ENCODE results near the gene ETNK2. TPM values are rescaled to one million over a fixed set of nuclear protein-coding genes. Genes with fewer than 3 reads are reported as not detected.
"Not testable (repeated sequence)": the region's sequence is repeated elsewhere in the genome, so short reads cannot be mapped to it uniquely, and the experiment has no call there.

The ETNK2 gene
- total RNA-seq, 1 donor from 2014 or later, result 4.6 TPM

DNA sequence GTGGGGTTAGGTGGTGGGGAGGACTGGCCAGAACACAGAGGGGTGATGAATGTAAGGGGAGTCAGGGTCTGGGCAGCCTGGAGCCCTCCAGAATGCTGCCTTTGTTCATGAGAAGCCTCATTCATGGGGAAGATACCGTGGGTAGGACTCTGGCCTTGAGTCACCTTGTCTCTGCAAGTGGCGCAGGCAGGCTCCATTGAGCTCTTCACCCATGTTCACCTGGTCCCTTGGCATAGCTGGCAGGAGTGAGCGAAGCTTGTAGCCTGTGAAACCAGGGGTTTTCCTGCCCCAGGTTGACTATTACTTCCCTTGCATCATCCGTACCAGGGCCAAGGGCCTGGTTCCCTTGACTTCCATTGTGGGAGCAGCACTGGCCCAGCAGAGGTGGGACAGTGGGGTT, 53.2 kb downstream of the ETNK2 start:
- no peak for DNase-seq

GRCh38 chr1:204096931-204097330, 54.9 kb downstream of the ETNK2 start:
- no peak for DNase-seq

- no peak for DNase-seq
These were observed 56.8 kb downstream of the ETNK2 start for GRCh38 chr1:204094856-204095634.

- no peak for DNase-seq
These were observed 57.5 kb downstream of the ETNK2 start for GRCh38 chr1:204094313-204094729.

DNA sequence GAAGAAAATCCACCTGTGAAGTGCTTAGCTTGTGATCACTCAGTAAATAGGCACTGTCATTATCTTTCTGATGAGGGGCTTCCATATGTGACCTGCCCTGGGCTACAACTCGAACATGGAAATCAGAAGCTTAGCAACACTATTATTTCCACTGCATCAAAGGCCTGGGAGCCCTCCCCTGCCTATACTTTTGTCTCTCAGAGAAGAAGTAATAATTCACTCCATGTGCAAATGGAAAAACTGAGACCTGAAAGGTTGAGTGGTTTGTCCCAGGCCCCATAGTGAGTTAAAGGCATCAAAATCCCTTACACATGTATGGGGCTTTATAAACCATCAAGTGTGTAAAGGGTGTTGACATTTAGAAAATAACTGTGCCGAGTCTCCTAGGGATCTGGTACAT, 58.1 kb downstream of the ETNK2 start:
- no peak for DNase-seq

DNA sequence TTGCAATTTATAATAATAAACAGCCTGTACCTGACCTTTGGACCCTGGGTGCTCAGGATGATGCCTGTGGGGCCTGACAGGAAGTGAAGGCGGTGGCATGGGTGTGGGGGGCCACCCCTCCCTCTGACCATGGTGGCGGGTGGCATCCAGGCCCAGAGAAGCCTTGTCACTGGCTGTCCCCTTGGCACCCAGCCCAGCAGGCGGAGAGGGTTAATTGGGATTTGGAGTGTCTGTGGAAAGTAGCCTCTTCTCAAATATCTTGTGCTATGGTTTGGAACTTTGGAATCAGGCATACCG, 58.5 kb downstream of the ETNK2 start:
- DNase-seq, result no peak

GRCh38 chr1:204092632-204093420, 59.0 kb downstream of the ETNK2 start:
- no peak for DNase-seq

DNA sequence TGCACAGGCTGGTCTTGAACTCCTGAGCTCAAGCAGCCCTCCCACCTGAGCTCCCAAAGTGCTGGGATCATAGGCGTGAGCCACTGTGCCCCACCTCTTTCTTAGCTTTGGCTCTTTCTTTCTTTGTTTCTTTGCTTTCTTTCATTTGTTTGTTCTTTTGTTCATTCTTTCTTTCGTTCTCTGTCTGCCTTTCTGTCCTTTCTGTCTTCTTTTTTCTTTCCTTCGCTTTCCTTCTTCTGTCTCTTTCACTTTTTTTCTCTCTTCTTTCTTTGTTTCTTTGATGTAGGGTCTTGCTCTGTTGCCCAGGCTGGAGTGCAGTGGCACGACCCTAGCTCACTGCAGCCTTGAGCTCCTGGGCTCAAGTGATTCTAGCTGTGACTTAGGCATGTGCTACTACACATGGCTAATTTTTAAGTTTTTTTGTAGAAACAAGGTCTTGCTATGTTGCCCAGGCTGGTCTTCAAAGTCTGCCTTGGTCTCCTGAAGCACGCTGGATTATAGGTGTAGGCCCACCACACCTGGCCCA, 60.0 kb downstream of the ETNK2 start:
- no peak for DNase-seq

GRCh38 chr1:204091066-204091465, 60.8 kb downstream of the ETNK2 start:
- no peak for DNase-seq

GRCh38 chr1:204090132-204090531, 61.7 kb downstream of the ETNK2 start:
- DNase-seq, result not testable (repeated sequence)

DNA sequence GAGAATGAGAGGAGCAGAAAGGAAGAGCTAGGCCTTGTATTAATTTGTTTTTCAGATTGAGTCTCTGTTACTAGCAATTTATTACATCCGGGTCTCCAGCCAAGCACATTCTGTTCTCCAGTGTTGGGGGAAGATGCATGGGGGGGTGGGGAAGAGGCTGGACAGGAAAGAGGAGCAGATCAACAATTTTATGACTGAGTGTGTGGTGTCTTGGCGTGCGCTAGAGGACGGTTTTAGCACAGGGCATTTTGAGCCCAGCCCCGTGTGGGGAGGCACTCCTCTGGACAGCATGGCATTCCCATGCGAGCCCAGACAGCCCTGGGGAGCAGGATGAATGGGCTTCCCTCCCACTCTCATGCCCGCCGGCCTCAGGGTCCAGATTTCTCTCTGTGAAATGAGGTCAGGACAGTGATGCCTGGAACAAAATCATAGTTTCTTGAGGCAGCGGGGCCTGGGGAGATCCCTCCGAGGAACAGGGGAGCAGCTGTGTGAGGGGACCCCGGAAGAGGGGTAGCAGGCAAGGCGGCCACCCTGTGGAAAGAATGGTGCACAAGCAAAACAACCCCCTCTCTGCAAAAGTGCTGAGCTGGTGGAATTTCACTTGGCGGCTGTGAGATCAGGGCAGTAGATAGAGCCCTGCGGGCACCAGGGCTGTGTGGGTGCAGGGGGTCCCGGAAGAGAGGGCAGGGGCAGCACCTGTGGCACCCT, 62.6 kb downstream of the ETNK2 start:
- DNase-seq, result no peak

GRCh38 chr1:204088596-204088995, 63.2 kb downstream of the ETNK2 start:
- DNase-seq, result no peak

- DNase-seq, result no peak
These were observed 63.8 kb downstream of the ETNK2 start for GRCh38 chr1:204087893-204088528.

GRCh38 chr1:204087181-204087892, 64.5 kb downstream of the ETNK2 start:
- DNase-seq, result no peak

DNA sequence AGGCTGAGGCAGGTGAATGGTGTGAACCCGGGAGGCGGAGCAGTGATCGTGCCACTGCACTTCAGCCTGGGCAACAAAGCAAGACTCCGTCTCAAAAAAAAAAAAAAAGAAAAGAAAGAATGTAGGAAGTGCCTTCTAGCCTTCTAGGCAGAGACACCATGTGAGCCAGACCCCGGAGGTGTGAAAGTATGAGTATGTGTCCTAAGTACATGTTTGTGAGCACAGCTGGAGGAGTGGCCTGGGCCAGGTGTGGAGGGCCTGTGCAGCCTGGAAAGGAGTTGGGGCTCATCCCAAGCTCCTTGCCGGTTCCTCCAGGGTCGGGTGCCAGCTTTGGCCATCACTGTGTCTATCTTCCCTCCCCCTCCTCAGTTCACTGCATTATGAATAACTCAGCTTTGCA, 66.0 kb downstream of the ETNK2 start:
- DNase-seq, result no peak

- no peak for DNase-seq
These were observed 67.5 kb downstream of the ETNK2 start for GRCh38 chr1:204084247-204084772.

DNA sequence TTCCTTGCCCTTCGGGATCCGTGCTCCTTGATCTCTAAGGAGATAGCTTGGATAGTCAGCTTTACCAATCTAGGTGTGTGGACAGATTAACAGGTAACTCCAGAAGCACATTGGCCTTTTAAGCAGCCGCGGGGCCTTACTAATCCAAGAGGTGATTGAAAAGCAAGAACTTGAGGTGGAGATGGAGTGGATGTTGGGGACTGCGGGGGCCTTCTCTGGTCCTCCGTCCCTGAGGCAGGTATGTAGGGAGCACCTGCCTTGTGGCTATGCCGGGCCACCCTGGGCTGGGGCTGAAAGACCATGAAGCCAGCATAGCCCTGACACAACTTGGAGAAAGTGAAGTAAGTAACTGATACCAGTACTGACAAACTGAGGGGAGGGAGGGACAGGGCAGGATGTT, 68.4 kb downstream of the ETNK2 start:
- DNase-seq, result no peak

DNA sequence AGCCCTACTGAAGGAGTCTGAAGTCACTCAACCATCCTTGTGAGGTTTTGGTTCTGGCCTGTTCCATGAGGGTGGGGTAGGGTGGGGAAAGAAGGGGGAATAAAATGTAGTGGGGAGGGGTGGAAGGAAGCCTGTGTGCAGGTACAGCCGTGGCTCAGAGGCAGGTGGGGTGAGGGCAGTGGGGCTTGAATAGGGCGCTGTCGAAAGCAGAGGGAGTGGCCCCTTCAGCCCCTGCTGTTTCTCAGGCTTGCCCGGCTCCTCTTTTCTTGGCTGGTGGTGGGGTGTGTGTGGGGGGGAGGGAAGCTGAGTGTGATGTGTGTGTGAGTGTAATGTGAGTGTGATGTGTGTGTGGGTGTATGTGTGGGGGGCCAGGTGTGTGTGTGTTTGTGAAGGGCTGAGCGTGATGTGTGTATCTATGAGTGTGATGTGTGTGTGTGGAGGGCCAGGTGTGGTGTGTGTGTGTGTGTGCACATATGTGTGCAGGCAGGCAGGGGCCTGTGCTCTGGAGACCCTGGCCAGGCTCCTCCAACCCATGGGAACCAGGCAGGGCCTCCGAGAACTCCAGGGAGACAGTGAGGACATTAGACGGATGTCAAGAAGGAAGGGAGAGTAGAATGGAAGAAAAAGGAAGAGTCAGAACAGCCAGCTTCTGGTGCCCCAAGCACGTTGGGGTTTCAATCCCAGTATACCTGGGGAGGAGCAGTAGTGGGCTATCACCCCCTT, 69.9 kb downstream of the ETNK2 start:
- DNase-seq, result no peak

DNA sequence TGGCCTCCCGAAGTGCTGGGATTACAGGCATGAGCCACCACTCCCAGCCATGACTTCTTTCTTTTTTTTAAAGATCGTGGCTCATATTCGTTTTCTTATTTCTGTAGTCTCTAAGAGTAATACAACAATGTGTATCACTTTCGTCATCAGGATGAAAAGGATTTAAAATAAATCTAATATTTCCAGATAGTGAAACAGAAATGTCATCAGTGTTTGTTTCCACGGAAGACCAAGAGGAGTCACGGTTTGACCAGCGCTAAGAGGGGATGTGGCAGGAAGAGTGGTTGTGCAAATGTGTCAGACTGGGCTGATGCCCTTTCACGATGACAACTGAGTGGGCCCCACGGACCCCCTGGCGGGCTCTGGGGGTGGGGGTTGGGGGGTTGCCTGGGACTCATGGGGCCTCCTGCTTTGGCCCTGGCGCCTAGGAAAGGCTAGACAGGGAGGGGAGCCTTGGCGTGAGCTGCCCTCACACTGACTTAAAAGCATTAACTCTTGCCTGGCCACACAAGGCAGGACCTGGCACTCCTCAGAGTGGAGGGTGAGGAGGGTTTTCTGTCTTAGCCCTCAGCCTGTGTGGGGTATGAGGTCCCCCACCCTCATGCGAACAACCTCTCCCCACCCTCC, 70.6 kb downstream of the ETNK2 start:
- DNase-seq, result no peak

Measured in skin of body (tissue), 2 donors.